COLO668 (cell line): ENCODE results near the gene KCNQ1.

Experiments used
- DNase-seq: peaks from one replicate; lab custom pipeline; 2025; ENCODE audit not compliant: unreplicated experiment; lab: John Stamatoyannopoulos, UW

The KCNQ1 gene

GRCh38 chr11:2441171-2441570 lies 3.6 kb upstream of the KCNQ1 start:
- no peak for DNase-seq

DNA sequence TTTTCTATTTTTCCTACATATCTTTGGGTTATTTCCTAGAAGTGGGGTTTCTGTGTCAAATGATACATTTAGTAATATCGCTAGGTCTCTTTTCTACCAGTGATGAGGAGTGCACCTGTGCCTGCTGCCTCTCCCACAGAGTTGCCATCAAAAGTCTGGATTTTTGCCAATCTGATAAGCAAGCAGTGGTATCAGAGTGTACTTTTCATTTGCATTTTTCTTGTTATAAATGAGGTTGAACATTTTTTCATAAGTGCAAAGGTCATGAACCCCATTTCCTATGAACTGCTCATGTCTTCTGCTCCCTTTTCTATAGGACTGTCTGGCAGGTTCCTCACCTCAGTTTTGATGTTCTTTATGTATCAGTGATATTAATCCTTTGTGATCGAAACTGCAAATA lies 2.2 kb upstream of the KCNQ1 start:
- no peak for DNase-seq

DNA sequence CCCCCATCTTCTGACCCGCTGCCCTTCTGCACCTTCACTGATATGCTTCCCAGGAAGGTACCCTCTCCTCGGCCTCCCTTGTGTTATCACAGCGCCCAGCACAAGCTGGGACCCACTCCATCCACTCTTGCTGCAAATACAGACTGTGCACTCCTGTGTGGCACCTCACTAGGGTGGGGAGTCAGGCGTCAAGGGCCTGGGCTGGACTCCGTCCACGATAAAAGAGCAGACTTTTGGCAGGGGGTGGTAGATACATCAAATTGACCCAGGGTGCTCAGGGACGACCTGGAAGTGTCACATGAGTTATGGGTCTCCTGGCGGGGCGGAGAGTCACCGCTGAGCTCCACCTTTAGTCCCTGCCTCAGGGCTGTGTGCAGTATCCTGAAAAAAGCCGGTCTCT lies 1.4 kb upstream of the KCNQ1 start:
- DNase-seq, result no peak

DNA sequence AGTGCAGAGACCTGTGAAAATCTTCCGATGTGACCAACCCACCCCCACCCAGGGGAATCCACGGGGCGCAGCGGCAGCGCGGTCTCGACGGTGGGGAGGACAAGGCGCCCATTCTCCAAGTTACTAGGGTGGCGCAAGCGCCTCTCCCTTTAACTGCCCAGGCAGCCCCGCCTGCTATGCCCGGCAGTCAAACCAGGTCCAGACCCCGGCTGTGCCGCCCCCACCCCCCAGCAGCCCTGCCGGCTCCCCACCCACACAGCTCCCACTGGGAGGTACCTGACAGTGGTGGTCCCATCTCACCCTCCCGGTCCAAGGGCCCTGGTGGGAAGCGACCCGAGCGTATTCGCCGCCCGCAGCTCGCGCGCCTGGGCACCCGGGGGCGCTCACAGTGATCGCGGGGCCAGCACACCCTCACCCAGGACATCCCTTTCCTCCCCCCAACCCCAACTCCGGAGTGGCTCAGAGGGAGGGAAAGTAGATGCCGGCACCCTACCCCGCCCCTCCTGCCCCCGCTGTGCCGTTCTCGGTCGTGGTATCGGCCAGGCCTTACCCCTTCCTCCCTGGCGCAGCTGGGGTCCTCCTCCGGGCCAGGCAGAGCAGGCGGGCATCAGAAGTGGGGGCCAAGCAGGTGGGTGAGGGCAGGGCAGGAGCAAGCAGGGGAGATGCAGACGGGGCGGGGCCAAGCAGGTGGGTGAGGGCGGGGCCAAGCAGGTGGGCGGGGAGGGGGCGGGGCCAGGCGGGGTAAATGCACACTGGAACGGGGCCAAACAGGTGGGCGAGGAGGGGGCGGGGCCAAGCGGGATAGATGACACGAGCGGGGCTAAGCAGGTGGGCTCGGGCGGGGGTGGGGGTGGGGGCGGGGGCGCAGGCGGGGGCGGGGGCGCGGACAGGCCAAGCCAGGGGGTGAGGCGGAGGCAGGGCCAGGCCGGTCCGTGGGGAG lies 657 bp upstream of the KCNQ1 start, which contains the start of gene TRPM5:
Gene TRPM5 (minus strand): TSS at position 634 of the 940 bp plus-strand sequence. CDS start 21,478 bp downstream, outside the sequence.
- DNase-seq, result no peak

GRCh38 chr11:2445746-2446551 lies 1.1 kb downstream of the KCNQ1 start:
- DNase-seq, result no peak

DNA sequence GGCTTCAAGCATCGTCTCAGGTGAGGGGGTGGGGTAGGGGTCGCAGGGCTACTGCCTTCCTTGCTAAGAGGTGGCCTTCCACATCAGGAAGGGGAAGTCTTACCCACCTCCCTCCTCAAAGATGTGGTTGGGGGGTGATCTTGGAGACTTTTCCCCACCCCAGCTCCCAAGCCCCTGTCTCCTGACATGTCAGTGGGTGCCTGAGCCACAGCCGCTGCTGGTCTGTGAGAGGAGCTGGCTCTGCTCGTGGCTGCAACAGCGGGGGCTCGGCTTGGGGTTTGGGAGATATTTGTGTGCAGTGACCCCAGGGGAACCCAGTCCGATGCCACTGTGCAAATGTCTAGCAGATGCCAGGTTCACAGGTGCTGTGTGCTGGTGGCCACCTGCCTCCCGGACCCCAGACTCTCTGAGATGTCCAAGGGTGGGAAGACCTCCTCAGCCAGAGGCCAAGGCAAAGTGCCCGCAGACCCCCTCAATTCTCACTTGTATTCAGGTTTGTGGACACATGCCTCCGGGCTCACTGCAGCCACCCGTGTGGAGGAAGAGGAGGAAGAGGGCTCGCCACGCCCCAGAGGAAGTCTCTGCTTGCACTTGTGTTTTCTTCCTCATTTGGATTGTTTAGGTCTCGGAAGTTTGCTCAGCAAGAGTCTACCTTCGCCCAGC lies 1.9 kb downstream of the KCNQ1 start:
- no peak for DNase-seq

- no peak for DNase-seq
These were observed 2.6 kb downstream of the KCNQ1 start for GRCh38 chr11:2447253-2447950.

- DNase-seq, result no peak
These were observed 3.3 kb downstream of the KCNQ1 start for GRCh38 chr11:2447951-2448650.

DNA sequence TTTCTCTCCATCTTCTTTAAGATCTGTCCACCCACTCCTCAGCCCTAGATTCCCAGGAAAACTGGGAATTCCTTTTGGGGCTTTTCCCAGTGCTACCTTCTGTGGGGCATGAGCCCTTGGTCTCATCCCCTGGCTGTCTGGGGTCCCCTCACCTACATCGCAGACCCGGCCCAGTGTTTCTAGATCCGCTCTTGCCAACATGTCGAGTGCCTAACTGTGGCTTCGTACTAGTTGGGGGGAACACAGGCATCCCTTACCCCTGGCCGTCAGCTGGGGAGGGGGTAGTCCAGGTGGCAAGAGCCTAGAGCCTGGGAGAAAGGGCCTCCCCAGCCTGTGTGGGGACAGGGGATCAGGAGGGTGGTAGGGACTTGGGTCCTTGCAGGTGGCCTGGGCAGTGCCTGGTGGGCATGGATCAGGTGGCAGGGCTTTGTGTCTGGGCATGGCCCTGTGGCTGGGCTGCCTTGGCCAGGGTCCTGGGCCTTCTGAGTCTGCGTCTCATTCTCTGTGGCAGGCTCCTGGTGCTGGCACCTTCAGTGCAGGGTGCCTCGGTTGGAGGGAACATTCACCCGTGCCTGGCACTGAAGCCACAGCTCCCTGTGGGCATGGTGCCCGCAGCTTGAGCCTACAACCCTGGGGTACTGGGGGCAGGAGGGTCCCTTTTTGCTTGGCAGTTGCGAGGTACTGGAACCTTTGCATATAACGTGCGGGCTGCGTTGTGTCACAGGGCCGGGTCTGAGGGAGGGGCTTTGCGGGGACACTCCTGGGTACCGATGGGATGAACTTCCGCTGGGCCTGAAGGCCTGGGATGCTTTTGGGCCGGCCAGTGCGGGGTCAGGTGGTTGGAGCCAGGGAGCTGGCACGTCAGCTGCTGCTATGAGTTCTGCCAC lies 4.1 kb downstream of the KCNQ1 start:
- no peak for DNase-seq

DNA sequence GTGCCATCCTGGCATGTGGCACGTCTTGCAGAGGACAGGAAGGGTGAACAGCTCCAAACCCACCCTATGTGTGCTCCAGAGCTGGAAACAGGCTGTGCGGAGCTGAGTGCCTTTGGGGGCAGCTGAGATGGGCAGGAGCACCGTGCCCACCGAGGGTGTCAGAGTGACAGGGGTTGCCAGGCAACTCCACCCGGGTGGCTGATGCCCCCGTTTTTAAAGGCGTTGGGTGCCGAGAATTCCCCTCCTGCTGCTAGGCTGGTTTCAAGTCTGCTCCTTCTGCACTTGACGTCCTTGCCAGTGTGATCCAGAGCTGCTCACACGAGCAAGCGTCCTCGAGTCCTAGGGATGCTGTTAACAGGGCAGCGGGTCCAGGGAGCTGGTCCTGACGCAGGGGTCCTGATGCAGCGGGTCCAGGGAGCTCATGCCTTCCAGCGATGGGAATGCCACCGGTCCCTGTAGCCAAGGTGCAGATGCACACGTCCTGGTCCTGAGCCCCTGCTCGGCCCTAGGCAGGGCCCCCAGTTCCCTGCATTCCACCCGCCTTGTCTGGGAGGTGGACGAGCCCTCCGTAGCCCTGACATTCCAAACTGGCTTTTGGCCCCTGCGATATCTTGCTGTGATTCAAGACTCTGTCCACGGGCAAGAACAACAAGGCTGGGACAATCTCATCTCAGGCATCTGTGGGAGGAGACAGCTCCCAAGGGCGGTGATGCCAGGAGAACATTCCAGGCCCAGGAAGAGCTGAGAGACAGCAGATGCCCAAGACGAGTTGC lies 4.9 kb downstream of the KCNQ1 start:
- DNase-seq, result no peak

DNA sequence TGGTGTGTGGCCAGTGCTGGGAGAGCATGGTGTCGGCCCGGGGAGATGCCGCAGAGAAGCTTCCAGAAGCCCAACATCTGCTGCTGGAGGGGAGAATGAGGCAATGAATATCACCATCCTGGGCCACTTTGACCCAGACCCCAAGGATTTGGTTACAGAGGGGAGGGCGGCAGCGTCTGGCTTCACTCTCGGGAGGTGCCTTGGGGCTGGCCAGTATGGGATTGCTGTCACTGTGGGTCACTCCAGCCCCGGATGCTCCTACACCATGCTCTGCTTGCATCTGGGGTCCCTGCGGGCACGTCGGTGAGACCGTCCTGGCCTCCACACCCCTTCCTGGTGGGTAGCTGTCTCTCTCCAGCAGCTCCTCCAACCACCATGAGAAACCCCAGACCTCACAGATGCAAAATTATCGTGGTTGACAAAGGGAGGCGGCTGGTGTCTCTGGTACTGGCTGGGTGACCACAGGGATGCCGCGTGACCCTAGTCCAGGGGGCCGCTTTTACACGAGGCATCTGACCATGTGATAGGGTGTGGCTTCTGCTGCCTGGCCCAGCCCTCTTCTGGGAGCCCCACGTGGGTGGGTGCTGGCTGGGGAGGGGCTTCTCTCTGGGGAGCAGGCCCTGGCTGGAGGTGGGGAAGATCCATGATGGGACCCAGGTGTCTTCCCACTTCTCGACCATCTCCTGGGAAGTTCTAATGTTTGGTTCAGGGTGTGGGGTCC lies 5.7 kb downstream of the KCNQ1 start:
- DNase-seq, result no peak

- DNase-seq, result no peak
These were observed 6.5 kb downstream of the KCNQ1 start for GRCh38 chr11:2451336-2451735.

DNA sequence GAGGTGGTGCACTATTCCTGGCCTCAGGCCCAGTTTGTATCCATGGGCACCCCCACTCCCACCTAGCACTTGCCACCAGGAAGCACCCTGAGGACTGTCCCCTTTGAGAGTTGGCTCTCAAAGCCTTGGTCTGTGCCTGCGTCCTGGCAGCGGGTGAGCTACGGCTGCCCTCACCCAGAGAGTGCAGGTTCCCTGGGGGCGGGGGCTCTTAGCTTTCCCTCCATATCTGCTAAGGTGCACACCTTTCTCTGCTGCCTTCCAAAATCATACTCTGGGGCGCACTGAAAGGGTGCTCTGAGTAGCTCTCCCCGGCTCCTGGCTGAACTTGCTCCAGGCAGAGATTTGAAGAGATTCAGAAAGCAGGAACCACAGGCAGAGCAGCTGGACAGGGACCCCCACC lies 7.1 kb downstream of the KCNQ1 start:
- DNase-seq, result no peak

GRCh38 chr11:2452321-2453012 lies 7.7 kb downstream of the KCNQ1 start:
- no peak for DNase-seq

- DNase-seq, result no peak
These were observed 8.6 kb downstream of the KCNQ1 start for GRCh38 chr11:2453436-2453835.

DNA sequence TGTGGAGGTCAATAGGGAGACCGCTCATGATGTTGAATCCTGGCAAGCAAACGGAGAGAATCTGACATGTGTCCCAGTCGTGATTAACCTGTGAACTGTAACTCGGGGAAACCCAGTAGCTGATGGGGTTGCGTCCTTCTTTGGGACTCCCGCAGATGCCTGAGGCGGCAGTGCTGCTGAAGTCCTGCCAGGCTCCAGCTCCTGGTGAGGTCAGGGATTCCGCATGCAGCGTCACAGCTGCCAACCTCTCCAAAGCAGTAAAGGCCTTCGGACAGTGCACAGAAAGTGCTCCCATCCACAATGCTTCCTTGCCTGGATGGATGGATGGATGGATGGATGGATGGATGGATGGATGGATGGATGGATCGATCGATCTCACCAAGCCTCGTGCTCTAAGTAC lies 13.5 kb downstream of the KCNQ1 start:
- DNase-seq, result no peak

DNA sequence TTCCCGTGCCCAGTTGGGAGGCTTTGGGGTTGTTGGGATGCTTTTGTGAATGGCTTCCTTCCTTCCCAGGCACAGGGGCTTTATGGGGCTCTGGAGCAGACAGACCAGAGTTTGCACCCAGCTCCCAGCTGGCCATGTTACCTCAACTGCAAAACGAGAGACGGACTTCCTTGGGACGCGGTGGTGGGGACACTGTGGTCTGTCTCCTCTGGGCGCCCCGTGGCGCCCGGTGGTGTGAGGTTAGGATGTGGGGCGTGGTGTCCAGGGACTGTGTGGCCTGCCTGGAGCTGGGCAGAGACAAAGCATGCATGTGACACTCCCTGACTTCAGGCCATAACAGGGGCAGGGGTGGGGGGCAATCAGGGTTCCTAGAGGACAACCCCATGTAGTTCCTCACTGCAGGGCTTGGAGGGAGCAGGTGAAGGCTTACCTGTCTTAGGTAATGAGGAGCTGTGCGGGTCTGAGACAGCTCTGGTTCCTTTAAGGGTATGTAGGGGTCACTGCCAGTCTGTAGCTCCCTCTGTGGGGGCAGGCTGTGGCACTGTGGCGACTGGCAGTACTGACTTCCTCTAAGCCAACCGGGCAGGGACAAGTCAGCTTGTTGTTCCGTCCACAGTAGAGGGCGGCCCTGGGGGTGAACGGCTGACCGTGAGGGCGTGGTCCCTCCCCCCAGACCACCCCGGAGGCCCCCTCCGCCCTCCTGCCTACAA lies 14.4 kb downstream of the KCNQ1 start:
- DNase-seq, result no peak
